K562 (cell line): ENCODE results near the gene GORASP1. TPM values are rescaled to one million over a fixed set of nuclear protein-coding genes. Genes with fewer than 3 reads are reported as not detected.
A peak's percentile ranks its signal among the peaks of the same experiment; 100 is the strongest.

Source experiments
- DIDO1 ChIP-seq: fragments of 450-650 bp; IDR thresholded peaks from 2 replicates; pipeline ENCODE4 v1.6.1; 2016; ENCODE audit warnings: low read depth, missing biosample characterization, missing genetic modification characterization
- HDAC2 ChIP-seq: fragments of 450-650 bp; IDR thresholded peaks from 2 replicates; pipeline ENCODE4 v1.6.1; 2016; ENCODE audit warnings: mild to moderate bottlenecking
- ILF3 ChIP-seq: fragments of 450-650 bp; IDR thresholded peaks from 2 replicates; pipeline ENCODE4 v1.6.1; 2018; ENCODE audit warnings: antibody characterized with exemption, mild to moderate bottlenecking, moderate library complexity, borderline replicate concordance
- IRF1 ChIP-seq: sonication (generic); formaldehyde crosslinking; IDR thresholded peaks from 2 replicates; pipeline ENCODE4 v1.8.0; 2022; ENCODE audit warnings: missing genetic modification reagents, mild to moderate bottlenecking, borderline replicate concordance
- NUFIP1 ChIP-seq: fragments of 450-650 bp; IDR thresholded peaks from 2 replicates; pipeline ENCODE4 v1.6.1; 2018; ENCODE audit not compliant: partially characterized antibody
- SIN3B ChIP-seq: fragments of 450-650 bp; IDR thresholded peaks from 2 replicates; pipeline ENCODE4 v1.6.1; 2017; ENCODE audit warnings: low read depth, mild to moderate bottlenecking, moderate library complexity
- SIX5 ChIP-seq, 2 experiments: IDR thresholded peaks; 2 replicates each; pipeline ENCODE4 v1.6.1; 2011; ENCODE audit warnings: low read length in 2 of 2, borderline replicate concordance in 1 of 2, low read depth in 1 of 2, mild to moderate bottlenecking in 1 of 2, moderate library complexity in 1 of 2; ENCODE audit not compliant: insufficient read depth in 1 of 2
- SNRNP70 ChIP-seq: fragments of 200-400 bp; formaldehyde crosslinking; optimal IDR thresholded peaks from 2 replicates; pipeline ENCODE3; 2017; ENCODE audit warnings: low read depth, low read length
- TGIF2 ChIP-seq: sonication (generic); formaldehyde crosslinking; IDR thresholded peaks from 2 replicates; pipeline ENCODE4 v1.8.1; 2022; ENCODE audit warnings: mild to moderate bottlenecking, missing genetic modification reagents, moderate library complexity
- ZNF134 ChIP-seq: fragments of 250-450 bp; sonication (Bioruptor Pico); conservative IDR thresholded peaks from 2 replicates; pipeline ENCODE4 v1.4.0; 2020
- ZNF197 ChIP-seq: fragments of 200-800 bp; sonication (Bioruptor generic); IDR thresholded peaks from 2 replicates; pipeline ENCODE4 v1.6.1; 2016; ENCODE audit warnings: low read depth, missing genetic modification characterization, missing compliant biosample characterization
- ZNF282 ChIP-seq: sonication (generic); formaldehyde crosslinking; IDR thresholded peaks from 2 replicates; pipeline ENCODE4 v1.8.1; 2023; ENCODE audit warnings: missing genetic modification reagents
- polyA plus RNA-seq, 8 experiments: library from polyadenylated mRNA; depleted of rRNA in 4 of 8; stranded (reverse) in 5 of 8; unstranded in 3 of 8; fragments of >200 nt; fragmentation: Nextera tagmentation in 2 of 8; fragmentation: Illumina TruSeq in 1 of 8; extraction: Ambion mirVana in 2 of 8; extraction: Trizol in 1 of 8; gene quantifications; 2 replicates each; pipeline versions ENCODE4 v1.2.1 to v1.2.3, GENCODE V29; 2011 to 2014; ENCODE audit warnings: inconsistent platforms in 1 of 8, missing spikeins in 1 of 8
- total RNA-seq, 7 experiments: library from RNA; depleted of rRNA in 6 of 7; stranded (reverse); fragments of >200 nt in 6 of 7; fragmentation: Illumina TruSeq in 2 of 7; extraction: Trizol in 2 of 7; gene quantifications; 2 replicates each; pipeline versions ENCODE4 v1.2.1 to v1.2.3, GENCODE V29; 2011 to 2021; ENCODE audit warnings: low replicate concordance in 1 of 7
- TF ChIP-seq, protein P1 (sequence below), 2 experiments: fragments of 450-650 bp in 1 of 2; IDR thresholded peaks; 2 replicates each; pipeline ENCODE4 v1.6.1; 2011 to 2017; ENCODE audit warnings: low read depth in 2 of 2, antibody characterized with exemption in 1 of 2, borderline replicate concordance in 1 of 2, low read length in 1 of 2, mild to moderate bottlenecking in 1 of 2, mixed read lengths in 1 of 2; ENCODE audit not compliant: control insufficient read depth in 1 of 2

The GORASP1 gene
- total and polyA plus RNA-seq, 9 of the 15 experiments (the other 6 are each of a cell fraction or from before 2014, with no cell fraction given): 8.4 to 87.9 (median 67.6) TPM

DNA sequence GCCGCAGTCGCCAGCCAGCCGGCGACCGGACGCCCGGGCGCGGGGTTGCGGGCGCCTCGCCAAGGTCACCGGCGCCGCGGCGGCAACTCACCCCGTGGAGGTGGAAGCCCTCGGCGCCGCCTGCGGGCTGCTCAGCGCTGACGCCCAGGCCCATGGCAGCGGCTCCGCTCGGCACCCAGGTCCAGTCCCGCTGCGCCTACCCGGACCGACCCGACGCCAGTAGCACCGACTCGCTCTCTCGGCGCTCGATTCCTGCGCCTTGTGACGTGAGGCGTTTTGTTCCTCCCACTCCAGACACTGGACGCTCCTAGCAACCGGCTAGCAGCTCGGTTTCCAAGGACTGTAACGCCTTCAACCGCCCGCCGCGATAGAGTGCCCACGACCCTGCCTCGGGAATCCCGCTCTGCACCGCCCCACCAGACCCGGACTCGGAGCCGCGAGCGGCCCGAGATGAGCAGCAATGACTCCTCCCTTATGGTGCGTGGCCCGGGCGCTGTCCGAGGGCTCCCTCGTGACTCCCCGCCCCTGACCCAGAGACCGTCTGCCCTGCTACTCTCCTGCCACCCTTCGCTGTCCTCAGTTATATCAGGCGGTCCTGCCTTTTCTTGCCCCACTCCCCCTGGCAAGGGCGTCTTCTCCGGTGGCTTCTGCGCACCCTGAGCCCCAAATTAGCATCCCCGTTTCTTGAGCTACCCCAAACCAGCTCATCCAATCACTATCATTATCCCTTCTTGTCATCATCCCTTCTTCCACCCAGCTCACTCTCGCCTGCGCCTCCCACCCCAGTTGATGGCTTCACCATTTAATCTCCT lies at the start of gene GORASP1, which contains the start of gene TTC21A (continued):
- no peak for TF ChIP-seq IRF1 (CRISPR knock-in tag)
- no peak for TF ChIP-seq TGIF2 (CRISPR knock-in tag)
- TF ChIP-seq ZNF282 (CRISPR knock-in tag): no peak
- TF ChIP-seq SIN3B: peak; percentile 67
- TF ChIP-seq SNRNP70: no peak
- peak; percentile 70; the same call in 1 of the 2 replicates for TF ChIP-seq HDAC2
- no peak for TF ChIP-seq ZNF197 (CRISPR knock-in tag)
- no peak for TF ChIP-seq ZNF134 (CRISPR knock-in tag)
- TF ChIP-seq ILF3: no peak; the same call in 1 of the 2 replicates
- no peak for TF ChIP-seq SIX5 (IDR thresholded peaks at IDR 0.05; ENCODE audit: borderline replicate concordance in 1 of 2, insufficient read depth in 1 of 2, low read depth in 1 of 2, low read length in 2 of 2)
- TF ChIP-seq, protein P1, sequence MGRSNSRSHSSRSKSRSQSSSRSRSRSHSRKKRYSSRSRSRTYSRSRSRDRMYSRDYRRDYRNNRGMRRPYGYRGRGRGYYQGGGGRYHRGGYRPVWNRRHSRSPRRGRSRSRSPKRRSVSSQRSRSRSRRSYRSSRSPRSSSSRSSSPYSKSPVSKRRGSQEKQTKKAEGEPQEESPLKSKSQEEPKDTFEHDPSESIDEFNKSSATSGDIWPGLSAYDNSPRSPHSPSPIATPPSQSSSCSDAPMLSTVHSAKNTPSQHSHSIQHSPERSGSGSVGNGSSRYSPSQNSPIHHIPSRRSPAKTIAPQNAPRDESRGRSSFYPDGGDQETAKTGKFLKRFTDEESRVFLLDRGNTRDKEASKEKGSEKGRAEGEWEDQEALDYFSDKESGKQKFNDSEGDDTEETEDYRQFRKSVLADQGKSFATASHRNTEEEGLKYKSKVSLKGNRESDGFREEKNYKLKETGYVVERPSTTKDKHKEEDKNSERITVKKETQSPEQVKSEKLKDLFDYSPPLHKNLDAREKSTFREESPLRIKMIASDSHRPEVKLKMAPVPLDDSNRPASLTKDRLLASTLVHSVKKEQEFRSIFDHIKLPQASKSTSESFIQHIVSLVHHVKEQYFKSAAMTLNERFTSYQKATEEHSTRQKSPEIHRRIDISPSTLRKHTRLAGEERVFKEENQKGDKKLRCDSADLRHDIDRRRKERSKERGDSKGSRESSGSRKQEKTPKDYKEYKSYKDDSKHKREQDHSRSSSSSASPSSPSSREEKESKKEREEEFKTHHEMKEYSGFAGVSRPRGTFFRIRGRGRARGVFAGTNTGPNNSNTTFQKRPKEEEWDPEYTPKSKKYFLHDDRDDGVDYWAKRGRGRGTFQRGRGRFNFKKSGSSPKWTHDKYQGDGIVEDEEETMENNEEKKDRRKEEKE (IDR thresholded peaks at IDR 0.05; ENCODE audit: borderline replicate concordance in 1 of 2, control insufficient read depth in 1 of 2, low read depth in 2 of 2, low read length in 1 of 2): no peak
- TF ChIP-seq DIDO1 (tag): 0 out of 2 replicates have a peak, but pooled peaks have one; percentile 29
- no peak for TF ChIP-seq NUFIP1
